Measurements from ENCODE around the gene HPN.

DNA sequence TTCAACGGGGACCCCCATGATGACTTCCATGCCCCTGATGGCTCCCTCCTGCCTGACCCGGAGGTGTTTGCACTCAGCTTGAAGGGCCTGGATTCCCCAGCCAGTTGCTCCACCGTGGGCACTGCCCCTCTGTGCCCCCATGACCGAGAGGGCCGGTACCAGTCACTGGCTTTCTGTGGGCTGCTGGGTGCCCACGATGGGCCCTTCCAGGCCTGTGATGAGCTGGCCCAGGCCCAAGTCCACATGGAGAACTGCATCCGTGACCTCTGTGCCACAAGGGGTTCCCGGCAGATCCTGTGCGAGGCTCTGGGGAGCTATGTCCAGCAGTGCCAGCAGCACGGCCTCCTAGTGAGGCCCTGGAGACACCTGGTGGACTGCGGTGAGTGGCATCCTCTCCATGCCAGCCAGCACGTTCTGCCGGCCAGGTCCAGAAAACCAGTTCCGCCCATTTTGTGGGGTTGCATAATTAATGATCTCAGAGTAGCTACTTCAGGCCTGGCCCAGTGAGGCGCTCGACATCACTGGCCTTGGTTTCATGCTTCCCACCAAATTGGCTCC is 39.2 kb downstream of the HPN start:
- TF ChIP-seq, protein P1, sequence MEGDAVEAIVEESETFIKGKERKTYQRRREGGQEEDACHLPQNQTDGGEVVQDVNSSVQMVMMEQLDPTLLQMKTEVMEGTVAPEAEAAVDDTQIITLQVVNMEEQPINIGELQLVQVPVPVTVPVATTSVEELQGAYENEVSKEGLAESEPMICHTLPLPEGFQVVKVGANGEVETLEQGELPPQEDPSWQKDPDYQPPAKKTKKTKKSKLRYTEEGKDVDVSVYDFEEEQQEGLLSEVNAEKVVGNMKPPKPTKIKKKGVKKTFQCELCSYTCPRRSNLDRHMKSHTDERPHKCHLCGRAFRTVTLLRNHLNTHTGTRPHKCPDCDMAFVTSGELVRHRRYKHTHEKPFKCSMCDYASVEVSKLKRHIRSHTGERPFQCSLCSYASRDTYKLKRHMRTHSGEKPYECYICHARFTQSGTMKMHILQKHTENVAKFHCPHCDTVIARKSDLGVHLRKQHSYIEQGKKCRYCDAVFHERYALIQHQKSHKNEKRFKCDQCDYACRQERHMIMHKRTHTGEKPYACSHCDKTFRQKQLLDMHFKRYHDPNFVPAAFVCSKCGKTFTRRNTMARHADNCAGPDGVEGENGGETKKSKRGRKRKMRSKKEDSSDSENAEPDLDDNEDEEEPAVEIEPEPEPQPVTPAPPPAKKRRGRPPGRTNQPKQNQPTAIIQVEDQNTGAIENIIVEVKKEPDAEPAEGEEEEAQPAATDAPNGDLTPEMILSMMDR (IDR thresholded peaks at IDR 0.05) = no peak
- no peak for TF ChIP-seq ZFX (IDR thresholded peaks at IDR 0.05; ENCODE audit: borderline replicate concordance)

All from 22Rv1 (cell line).